T-helper 1 cell (primary cell): ENCODE measurements around the gene AOPEP.

Experiments used
- DNase-seq, 5 donors: peaks; one replicate each; pipeline ENCODE4 v3.0.0-alpha.2; 2012 to 2020

The AOPEP gene

GRCh38 chr9:94794476-94795167, 68.1 kb downstream of the AOPEP start:
- DNase-seq: no peak

- DNase-seq: no peak
Observed at GRCh38 chr9:94796687-94797086, 70.2 kb downstream of the AOPEP start.

GRCh38 chr9:94798201-94798600, 71.7 kb downstream of the AOPEP start:
- DNase-seq: no peak

GRCh38 chr9:94798708-94799107, 72.2 kb downstream of the AOPEP start:
- no peak for DNase-seq

GRCh38 chr9:94799578-94800264, 73.2 kb downstream of the AOPEP start:
- no peak for DNase-seq

- DNase-seq: no peak
Observed at GRCh38 chr9:94800424-94801117, 74.1 kb downstream of the AOPEP start.

- DNase-seq: no peak
Observed at GRCh38 chr9:94801234-94801633, 74.7 kb downstream of the AOPEP start.

- DNase-seq: no peak
Observed at GRCh38 chr9:94801681-94802080, 75.2 kb downstream of the AOPEP start.

GRCh38 chr9:94802251-94802650, 75.8 kb downstream of the AOPEP start:
- DNase-seq: no peak

- peak in 1 of 5 donors; percentile 70 for DNase-seq
Observed at GRCh38 chr9:94802793-94803192, 76.3 kb downstream of the AOPEP start.

GRCh38 chr9:94804316-94804715, 77.8 kb downstream of the AOPEP start:
- DNase-seq: no peak

GRCh38 chr9:94805051-94805489, 78.6 kb downstream of the AOPEP start:
- no peak for DNase-seq

GRCh38 chr9:94805585-94805984, 79.1 kb downstream of the AOPEP start:
- DNase-seq: no peak

- DNase-seq: no peak
Observed at GRCh38 chr9:94806307-94806893, 79.9 kb downstream of the AOPEP start.

- no peak for DNase-seq
Observed at GRCh38 chr9:94807556-94807955, 81.1 kb downstream of the AOPEP start.

GRCh38 chr9:94808926-94809700, 82.6 kb downstream of the AOPEP start:
- DNase-seq: no peak

GRCh38 chr9:94809778-94810177, 83.3 kb downstream of the AOPEP start:
- DNase-seq: no peak

- no peak for DNase-seq
Observed at GRCh38 chr9:94811074-94811473, 84.6 kb downstream of the AOPEP start.

GRCh38 chr9:94812343-94812742, 85.8 kb downstream of the AOPEP start:
- DNase-seq: no peak

- no peak for DNase-seq
Observed at GRCh38 chr9:94813379-94813778, 86.9 kb downstream of the AOPEP start.

- no peak for DNase-seq
Observed at GRCh38 chr9:94817291-94818177, 91.0 kb downstream of the AOPEP start.

GRCh38 chr9:94818178-94818541, 91.7 kb downstream of the AOPEP start:
- DNase-seq: no peak
